HUDEP-2 (cell line): ENCODE data around the gene CUL7.
"Not testable (repeated sequence)": the region's sequence is repeated elsewhere in the genome, so short reads cannot be mapped to it uniquely, and the experiment has no call there.

Experiments
- DNase-seq, 76 experiments: peaks; one replicate each; lab custom pipeline; 2025; ENCODE audit not compliant: unreplicated experiment in 76 of 76; lab: John Stamatoyannopoulos, UW

Gene CUL7

GRCh38 chr6:43052225-43052841, 1.3 kb downstream of the CUL7 start:
- no peak for DNase-seq

- DNase-seq: no peak
Observed at GRCh38 chr6:43050981-43051380, 2.7 kb downstream of the CUL7 start.

- DNase-seq: no peak
Observed at GRCh38 chr6:43047998-43048397, 5.7 kb downstream of the CUL7 start.

GRCh38 chr6:43045371-43045930, 8.2 kb downstream of the CUL7 start:
- DNase-seq: no peak

GRCh38 chr6:43043310-43043709, 10.3 kb downstream of the CUL7 start:
- DNase-seq: no peak

- DNase-seq: not testable (repeated sequence)
Observed at GRCh38 chr6:43041475-43041874, 12.2 kb downstream of the CUL7 start.

- DNase-seq: no peak
Observed at GRCh38 chr6:43040542-43041257, 13.0 kb downstream of the CUL7 start.

- no peak for DNase-seq
Observed at GRCh38 chr6:43038727-43039126, 14.9 kb downstream of the CUL7 start.

GRCh38 chr6:43037706-43038105, 15.9 kb downstream of the CUL7 start:
- DNase-seq: no peak

GRCh38 chr6:43037197-43037596, 16.5 kb downstream of the CUL7 start:
- DNase-seq: no peak

GRCh38 chr6:43036712-43037111, 16.9 kb downstream of the CUL7 start:
- DNase-seq: no peak

GRCh38 chr6:43035495-43036194, 18.0 kb downstream of the CUL7 start:
- DNase-seq: no peak

GRCh38 chr6:43034190-43034525, 19.5 kb downstream of the CUL7 start:
- DNase-seq: no peak

GRCh38 chr6:43033496-43034189, 20.0 kb downstream of the CUL7 start:
- no peak for DNase-seq

GRCh38 chr6:43032326-43032725, 21.3 kb downstream of the CUL7 start:
- DNase-seq: no peak

GRCh38 chr6:43029120-43029519, 24.5 kb downstream of the CUL7 start:
- no peak for DNase-seq

GRCh38 chr6:43026365-43026764, 27.3 kb downstream of the CUL7 start:
- no peak for DNase-seq

- DNase-seq: no peak
Observed at GRCh38 chr6:43024436-43024835, 29.2 kb downstream of the CUL7 start.

GRCh38 chr6:43021270-43022047, 32.2 kb downstream of the CUL7 start, which contains the start of gene RRP36:
TSS of gene RRP36 (plus strand) at chr6:43021623. CDS start at chr6:43021655, 32 bp downstream.
- peak in 72 of 76 experiments; percentile 23 to 88 (median 68) for DNase-seq

- DNase-seq: no peak
Observed at GRCh38 chr6:43020847-43021246, 32.8 kb downstream of the CUL7 start.
